Skeletal muscle satellite cell (primary cell): Measurements from ENCODE around the gene GRID2.

Experiments used
- H3K27me3 ChIP-seq: 2 replicates; pipeline ENCODE4 v1.7.0; 2013; ENCODE audit warnings: low read length; ENCODE audit not compliant: control insufficient read depth, insufficient read depth
- H3K36me3 ChIP-seq: 2 replicates; pipeline ENCODE4 v1.7.0; 2013; ENCODE audit warnings: mild to moderate bottlenecking, control low read depth, low read length; ENCODE audit not compliant: insufficient read depth
- H3K4me1 ChIP-seq: 2 replicates; pipeline ENCODE4 v1.7.0; 2013; ENCODE audit warnings: low read length; ENCODE audit not compliant: control insufficient read depth, insufficient read depth
- H3K4me2 ChIP-seq: 2 replicates; pipeline ENCODE4 v1.7.0; 2013; ENCODE audit warnings: mild to moderate bottlenecking, low read length
- H3K4me3 ChIP-seq: 2 replicates; pipeline ENCODE4 v1.7.0; 2013; ENCODE audit warnings: low read length
- H3K9ac ChIP-seq: 2 replicates; pipeline ENCODE4 v1.7.0; 2013; ENCODE audit warnings: mild to moderate bottlenecking, low read depth, low read length, moderate library complexity
- H3K9me3 ChIP-seq: replicated peaks from 2 replicates; pipeline ENCODE4 v1.7.0; 2013; ENCODE audit warnings: mild to moderate bottlenecking, control low read depth, low read length

GRID2 gene

DNA sequence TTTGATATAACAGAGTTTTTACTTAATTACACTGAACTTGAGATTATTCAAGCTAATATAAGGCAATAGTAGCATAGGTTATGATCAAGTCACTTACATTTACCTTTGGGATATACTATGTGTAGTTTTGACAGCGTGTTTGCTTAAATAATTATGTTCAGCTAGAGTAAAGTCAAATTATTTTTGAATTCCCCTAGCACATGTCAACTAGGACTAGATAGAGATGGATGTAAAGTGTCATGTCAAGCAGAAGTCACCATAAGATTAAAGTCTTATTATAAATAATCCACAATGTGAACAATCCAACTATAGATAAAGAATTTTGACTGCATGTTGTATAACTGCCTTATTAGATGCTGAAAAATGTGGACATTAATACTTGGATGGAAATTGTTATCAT, 665.2 kb downstream of the GRID2 start:
- Histone ChIP-seq H3K4me3 (no peak overlapping the region), H3K27me3 (no peaks in the 10 kb centered on the region), H3K9me3 (no peaks in the 10 kb centered on the region), H3K9ac (no peak overlapping the region), H3K4me2 (no peak overlapping the region), H3K36me3 (no peaks in the 10 kb centered on the region), H3K4me1 (peaks cover 23% of the 10 kb centered on the region)

DNA sequence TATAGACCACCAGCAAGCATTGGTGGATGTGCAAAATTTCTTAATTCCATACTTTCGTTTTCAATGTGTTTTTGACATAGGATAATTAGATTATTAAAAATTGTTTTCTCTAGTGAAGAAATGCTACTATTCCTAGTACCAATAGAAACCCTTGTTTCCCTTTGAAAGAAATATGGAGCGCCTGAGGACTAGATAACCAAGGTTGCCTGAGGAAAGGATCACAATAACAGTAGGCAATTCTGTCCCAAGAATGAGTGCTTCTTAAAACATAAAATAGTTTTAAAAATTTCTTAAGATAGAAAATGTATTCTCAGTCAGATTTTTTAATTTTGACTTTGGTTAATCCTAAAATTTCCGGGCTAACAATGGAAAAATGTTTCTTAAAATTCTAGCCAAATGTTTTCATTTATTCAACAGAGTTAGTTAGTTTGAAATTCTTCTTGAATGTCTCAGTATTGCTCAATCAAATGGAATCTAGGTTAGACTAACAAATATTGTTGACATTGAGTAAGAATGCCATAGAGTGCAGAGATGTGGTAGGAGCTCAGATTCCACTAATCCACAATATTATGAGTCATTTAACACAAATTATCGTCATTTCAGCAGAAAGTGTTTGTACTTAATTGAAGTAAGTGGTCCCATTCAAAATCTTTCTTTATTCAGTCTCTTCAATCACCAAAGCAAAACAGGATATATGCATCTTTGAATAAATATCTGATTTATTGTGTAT, 666.0 kb downstream of the GRID2 start:
- Histone ChIP-seq H3K27me3 (no peaks in the 10 kb centered on the region), H3K4me3 (no peak overlapping the region), H3K9me3 (no peaks in the 10 kb centered on the region), H3K4me2 (no peak overlapping the region), H3K9ac (no peak overlapping the region), H3K36me3 (no peaks in the 10 kb centered on the region), H3K4me1 (peaks cover 23% of the 10 kb centered on the region)

DNA sequence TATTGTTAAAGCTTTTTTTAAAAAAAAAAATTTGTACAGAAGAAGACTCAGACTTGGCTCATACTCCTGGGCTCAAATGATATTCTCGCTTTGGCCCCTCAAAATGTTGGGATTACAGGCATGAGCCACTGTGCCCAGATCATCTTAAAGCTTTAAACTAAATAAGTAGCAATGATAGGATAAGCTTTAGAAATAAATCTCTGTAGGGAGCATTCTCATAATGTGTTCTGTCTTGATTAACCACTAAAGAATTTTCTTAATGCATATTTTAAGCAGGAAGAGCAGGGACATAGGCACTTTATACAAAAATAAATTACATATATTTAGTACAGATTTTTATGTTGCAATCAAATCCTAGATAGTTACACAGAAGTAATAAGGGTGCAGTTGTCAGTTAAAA, 667.2 kb downstream of the GRID2 start:
- no peaks in the 10 kb centered on the region for H3K9me3 ChIP-seq
- no peak overlapping the region for H3K4me2 ChIP-seq
- no peak overlapping the region for H3K4me3 ChIP-seq
- H3K9ac ChIP-seq, result no peak overlapping the region
- H3K27me3 ChIP-seq, result no peaks in the 10 kb centered on the region
- peaks cover 23% of the 10 kb centered on the region for H3K4me1 ChIP-seq
- no peaks in the 10 kb centered on the region for H3K36me3 ChIP-seq

DNA sequence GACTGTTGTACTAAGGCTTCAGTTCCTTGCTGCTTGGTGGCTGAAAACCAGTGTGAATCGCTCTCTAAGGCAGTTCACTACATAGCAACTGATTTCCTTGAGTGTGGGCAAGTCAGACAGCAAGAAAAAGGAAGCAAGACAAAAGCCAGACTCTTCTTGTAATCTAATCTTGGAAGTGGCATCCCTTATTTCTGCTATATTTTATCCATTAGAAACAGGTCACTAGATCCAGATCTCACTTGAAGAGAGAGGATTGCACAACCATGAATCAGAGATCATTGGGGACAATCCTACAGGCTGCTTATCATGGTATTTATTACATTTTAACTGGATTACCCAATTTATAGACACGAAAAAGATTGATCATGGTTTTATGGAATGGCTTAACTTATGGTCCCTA, 684.5 kb downstream of the GRID2 start:
- Histone ChIP-seq H3K4me3 (no peak overlapping the region), H3K27me3 (no peaks in the 10 kb centered on the region), H3K4me2 (no peak overlapping the region), H3K4me1 (no peaks in the 10 kb centered on the region), H3K9ac (no peak overlapping the region), H3K36me3 (no peaks in the 10 kb centered on the region), H3K9me3 (no peaks in the 10 kb centered on the region)

DNA sequence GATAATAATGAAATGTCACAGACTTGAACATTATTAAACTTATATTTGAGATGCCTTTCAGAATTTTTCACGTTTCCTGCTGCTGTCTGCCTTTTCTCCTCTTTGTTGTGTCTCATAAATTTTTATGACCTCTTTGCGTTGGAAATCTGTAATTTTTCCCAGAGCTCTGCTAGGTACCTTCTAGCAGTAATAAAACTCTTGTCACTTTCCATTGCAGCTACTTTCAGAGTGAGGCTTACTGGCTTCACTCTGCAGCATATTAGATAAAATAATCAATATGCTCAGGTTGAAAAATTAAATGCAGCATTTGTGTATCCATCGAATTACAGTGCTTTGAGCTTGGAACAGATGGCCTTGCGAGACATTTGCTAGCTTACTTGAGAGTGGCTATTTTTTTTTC, 689.0 kb downstream of the GRID2 start:
- no peak overlapping the region for H3K4me2 ChIP-seq
- no peak overlapping the region for H3K4me3 ChIP-seq
- H3K4me1 ChIP-seq, result no peaks in the 10 kb centered on the region
- H3K9me3 ChIP-seq, result no peaks in the 10 kb centered on the region
- no peaks in the 10 kb centered on the region for H3K27me3 ChIP-seq
- H3K36me3 ChIP-seq, result no peaks in the 10 kb centered on the region
- H3K9ac ChIP-seq, result no peak overlapping the region

DNA sequence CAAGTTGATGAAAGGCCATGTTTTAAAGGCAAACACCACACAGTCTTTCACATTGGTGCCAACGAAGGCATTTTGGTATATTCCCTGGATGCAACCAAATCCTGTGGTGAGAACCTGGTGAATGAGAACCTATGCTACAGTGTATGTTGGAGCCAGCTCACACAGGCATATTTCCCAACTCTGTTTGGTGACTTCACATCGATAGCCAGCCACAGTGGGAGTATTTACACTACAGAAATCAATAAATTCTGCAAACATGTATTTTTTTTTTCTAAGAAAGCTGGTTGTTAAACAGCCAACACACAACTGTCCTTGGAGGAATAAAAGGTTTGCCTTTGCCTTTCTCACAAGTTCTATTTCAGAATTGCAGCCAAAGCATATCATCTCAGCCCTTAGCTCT, 691.0 kb downstream of the GRID2 start:
- H3K9me3 ChIP-seq, result no peaks in the 10 kb centered on the region
- no peak overlapping the region for H3K4me3 ChIP-seq
- H3K4me2 ChIP-seq, result no peak overlapping the region
- H3K9ac ChIP-seq, result no peak overlapping the region
- H3K4me1 ChIP-seq, result no peaks in the 10 kb centered on the region
- no peaks in the 10 kb centered on the region for H3K36me3 ChIP-seq
- no peaks in the 10 kb centered on the region for H3K27me3 ChIP-seq

DNA sequence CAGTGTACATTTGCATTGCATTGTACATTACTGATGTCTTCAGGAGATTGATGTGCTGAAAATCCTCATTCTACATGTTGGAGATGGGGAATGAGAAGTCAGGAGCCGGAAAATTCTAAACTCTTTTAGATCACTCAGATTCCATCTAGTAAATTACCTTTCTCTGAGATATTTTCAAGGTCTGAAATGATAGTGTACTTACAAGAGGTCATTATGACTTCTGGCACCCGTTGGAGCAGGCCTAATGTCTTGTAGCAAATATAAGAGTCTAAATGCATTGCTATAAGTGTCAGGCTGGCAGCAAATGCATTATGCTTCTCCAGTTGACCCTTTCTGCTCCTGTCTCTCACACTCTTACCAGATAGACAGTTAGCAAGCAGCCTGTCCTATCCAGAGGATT, 692.8 kb downstream of the GRID2 start:
- Histone ChIP-seq H3K4me3 (no peak overlapping the region), H3K36me3 (no peaks in the 10 kb centered on the region), H3K4me2 (no peak overlapping the region), H3K27me3 (no peaks in the 10 kb centered on the region), H3K4me1 (no peaks in the 10 kb centered on the region), H3K9me3 (no peaks in the 10 kb centered on the region), H3K9ac (no peak overlapping the region)

DNA sequence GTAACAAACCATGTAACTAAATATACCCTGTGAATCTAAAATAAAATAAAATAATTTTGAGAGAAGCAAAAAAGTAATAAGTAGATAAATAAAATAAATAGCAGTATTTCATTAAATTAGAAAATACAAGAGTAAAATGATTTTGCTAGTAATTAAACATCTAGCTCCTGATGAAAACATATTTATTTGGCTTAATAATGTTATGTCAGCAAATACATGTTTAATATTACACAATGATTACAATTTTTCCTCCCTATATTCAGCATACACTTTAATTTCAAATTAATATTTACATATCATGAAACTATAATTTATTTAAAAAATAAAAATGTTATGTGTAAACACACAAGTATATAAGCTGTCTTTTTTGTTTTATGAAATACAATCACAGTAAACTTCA, 697.1 kb downstream of the GRID2 start:
- Histone ChIP-seq H3K27me3 (no peaks in the 10 kb centered on the region), H3K4me2 (no peak overlapping the region), H3K36me3 (no peaks in the 10 kb centered on the region), H3K4me1 (no peaks in the 10 kb centered on the region), H3K9me3 (no peaks in the 10 kb centered on the region), H3K9ac (no peak overlapping the region), H3K4me3 (no peak overlapping the region)

DNA sequence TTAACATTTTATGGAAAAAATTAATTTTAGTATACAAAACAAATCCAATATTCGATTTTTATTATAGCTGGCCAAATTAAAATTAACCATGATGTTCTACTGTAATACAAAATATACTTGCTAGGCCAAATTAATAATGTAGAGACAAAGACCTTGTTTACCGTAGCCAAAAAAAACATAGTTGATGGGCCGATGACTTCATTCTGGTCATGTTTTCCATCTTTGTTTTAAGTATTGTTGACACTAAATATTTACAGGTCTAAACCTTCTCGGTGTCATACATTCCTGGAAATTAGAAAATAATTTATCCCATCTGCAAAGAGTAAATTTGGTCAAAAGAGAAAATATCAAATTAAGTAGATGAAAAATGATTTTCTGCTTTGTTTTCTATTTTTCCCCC, 698.5 kb downstream of the GRID2 start:
- H3K36me3 ChIP-seq, result no peaks in the 10 kb centered on the region
- no peaks in the 10 kb centered on the region for H3K27me3 ChIP-seq
- no peak overlapping the region for H3K4me3 ChIP-seq
- H3K9ac ChIP-seq, result no peak overlapping the region
- no peak overlapping the region for H3K4me2 ChIP-seq
- H3K9me3 ChIP-seq, result no peaks in the 10 kb centered on the region
- H3K4me1 ChIP-seq, result no peaks in the 10 kb centered on the region

DNA sequence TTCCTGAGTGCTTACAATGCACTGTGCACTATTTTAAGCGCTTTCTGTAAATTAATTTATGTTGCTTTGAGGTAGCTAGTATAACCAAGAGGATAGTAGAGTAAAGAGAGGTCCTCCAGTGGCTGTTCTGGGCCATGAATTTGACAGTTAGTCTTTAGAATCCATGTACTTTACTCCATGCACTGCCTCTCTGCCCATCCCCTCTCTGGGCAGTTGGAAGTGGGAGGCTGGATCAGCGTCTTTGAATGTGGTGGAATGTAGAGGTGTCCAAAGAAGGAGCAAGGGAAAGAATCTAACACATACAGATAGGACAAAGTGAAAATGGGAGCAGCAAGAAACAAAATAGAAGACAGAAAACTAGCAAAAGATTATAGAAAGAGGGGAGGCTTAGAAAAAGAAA, 712.6 kb downstream of the GRID2 start:
- Histone ChIP-seq H3K9ac (no peak overlapping the region), H3K27me3 (no peaks in the 10 kb centered on the region), H3K4me2 (no peak overlapping the region), H3K36me3 (no peaks in the 10 kb centered on the region), H3K9me3 (no peaks in the 10 kb centered on the region), H3K4me3 (no peak overlapping the region), H3K4me1 (no peaks in the 10 kb centered on the region)

DNA sequence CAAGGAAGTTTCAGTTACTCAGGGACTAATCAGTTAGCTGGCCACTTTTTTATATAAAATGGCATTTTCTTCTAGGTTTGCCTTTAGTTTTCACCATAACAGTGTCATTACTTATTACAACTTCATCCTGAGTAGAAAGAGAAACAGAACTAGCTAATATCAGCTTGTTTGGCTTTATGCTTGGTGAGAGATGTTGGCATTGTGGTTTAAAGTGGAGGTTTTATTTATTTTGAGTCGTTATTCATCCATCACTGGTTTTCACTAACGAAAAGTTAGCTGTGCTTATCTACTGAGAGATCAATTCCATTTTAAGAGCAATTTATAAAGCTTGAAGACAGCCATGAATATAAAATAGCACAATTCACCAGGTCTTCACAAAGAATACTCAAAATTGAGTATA, 714.5 kb downstream of the GRID2 start:
- Histone ChIP-seq H3K9me3 (no peaks in the 10 kb centered on the region), H3K9ac (no peak overlapping the region), H3K4me1 (no peaks in the 10 kb centered on the region), H3K36me3 (no peaks in the 10 kb centered on the region), H3K27me3 (no peaks in the 10 kb centered on the region), H3K4me2 (no peak overlapping the region), H3K4me3 (no peak overlapping the region)

DNA sequence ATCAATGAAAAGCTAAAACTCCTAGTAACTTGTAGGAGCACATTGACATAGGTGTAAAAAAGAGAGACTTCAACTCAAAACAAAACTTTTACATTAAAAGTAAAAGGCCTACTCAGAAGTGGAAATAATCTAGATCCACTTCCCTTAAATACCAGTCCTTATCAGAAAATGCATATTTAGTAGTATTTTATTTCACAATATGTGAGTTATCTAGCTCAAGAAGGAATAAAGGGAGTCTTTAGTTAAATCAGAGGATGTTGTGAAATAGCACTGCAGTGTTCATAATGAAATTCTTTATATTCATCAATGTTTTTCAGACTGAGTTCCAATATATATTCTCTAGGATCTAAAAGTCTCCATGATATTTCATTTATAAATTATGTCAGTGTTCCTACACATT, 715.0 kb downstream of the GRID2 start:
- no peak overlapping the region for H3K4me3 ChIP-seq
- no peaks in the 10 kb centered on the region for H3K9me3 ChIP-seq
- no peaks in the 10 kb centered on the region for H3K4me1 ChIP-seq

More for the DNA sequence above, 715.0 kb downstream of the GRID2 start:
- no peak overlapping the region for H3K9ac ChIP-seq
- H3K4me2 ChIP-seq, result no peak overlapping the region
- no peaks in the 10 kb centered on the region for H3K27me3 ChIP-seq
- no peaks in the 10 kb centered on the region for H3K36me3 ChIP-seq
